ENCODE results near the gene DDX10.

DDX10 gene

GRCh38 chr11:108836541-108836940 is 171.7 kb downstream of the DDX10 start:
- no peak for DNase-seq

GRCh38 chr11:108838102-108838791 is 173.4 kb downstream of the DDX10 start:
- no peak for DNase-seq

DNA sequence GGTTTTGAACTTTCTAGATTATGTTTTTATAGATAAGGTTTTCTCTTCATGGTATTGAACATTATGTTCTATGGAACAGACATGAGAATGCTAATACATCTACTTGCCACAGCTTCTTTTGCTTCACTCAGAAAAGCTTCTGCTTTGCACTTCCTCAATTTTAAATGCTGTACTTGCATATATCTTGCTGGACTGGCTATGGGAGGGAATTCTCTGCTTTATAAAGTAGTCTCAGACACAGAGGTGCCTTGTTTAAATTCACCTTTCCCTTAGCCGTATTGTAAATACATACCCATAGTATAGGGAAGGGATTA is 173.9 kb downstream of the DDX10 start:
- DNase-seq = no peak

- no peak for DNase-seq
Observed at GRCh38 chr11:108846009-108846408, 181.1 kb downstream of the DDX10 start.

DNA sequence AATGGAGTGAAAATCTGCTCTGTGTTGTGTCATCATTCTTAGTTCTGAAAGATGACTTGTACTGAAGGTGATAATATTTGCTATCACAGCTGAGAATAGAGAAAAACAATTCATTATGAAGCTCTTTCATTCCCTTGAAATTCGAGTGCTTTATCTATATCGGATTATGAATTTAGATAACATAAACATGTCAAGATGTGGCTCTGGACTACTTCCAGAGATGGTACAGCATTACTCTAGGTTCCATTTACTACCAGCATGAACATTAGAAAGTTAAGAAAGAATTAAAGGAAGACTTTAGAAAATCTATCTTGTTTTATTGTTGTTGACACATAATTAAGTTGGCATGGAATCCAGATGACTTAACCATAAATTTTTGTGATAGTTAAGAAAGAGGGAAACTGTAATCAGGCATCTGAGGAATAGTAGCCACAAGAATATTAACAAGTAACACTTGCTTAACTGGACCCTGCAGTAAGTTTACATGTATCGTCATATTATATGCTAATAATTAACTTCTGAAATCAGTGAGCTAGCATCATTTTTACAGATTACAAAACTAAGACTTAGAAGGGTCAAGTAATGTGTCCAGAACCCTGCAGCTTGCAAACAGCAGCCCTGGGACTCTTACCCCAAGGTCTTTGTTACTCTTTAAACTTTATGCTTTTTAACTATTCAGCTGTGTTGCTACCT is 182.6 kb downstream of the DDX10 start:
- DNase-seq = no peak

DNA sequence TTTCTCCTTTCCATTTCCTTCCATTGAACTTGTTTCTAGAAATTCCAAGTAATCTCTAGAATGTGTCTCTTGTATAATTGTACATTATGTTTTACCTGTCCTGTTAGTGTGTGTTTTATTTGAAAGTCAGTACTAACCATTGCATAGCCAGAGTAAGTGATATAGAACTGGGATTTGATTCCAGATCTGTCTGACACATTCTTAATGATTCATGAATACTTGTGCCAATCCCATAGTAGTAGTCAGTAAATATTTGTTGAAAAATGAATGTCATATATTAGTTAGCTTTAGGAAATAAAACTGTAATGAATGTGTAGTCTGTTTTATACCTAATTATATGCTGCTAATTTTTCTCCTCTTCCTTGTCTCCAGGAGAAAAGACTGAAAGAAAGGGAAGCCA is 186.9 kb downstream of the DDX10 start:
- no peak for DNase-seq

DNA sequence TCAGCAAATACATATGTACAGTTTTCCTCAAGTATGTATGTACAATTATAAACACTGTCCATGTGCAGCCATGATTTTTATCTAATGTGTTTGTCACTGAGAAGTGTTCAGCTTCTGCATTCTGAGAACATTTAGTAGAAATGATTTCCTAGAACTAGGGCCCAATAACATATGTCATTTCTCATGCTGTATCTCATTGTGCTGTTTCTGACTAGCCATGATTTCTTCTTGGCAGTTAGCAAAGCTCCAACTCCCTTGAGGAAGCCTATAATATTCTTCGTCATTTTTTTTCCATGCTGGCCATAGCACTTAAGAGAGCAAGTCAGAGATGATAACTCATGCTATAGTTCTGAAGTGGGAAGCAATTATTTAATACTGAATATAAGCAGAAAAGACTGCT is 187.8 kb downstream of the DDX10 start:
- DNase-seq = no peak

DNA sequence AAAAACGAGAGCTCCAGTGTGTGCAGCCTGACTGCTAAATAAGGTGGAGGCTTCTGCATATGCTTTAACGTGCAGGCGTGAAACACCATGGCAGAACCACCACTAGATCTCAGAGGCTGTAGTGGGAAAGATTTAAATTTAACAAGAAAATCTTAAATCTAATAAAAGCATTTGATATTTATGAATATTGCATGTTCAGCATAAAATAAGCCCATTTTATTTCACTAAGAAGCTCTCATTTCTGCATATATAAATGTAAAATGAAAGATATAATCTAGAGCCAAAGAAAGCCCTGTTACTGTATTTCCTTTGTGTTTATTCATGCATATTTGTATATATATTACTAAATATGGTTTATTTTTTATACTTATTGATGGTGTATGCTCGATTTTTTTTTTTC is 188.3 kb downstream of the DDX10 start:
- DNase-seq = no peak

GRCh38 chr11:108853864-108854263 is 189.0 kb downstream of the DDX10 start:
- no peak for DNase-seq

DNA sequence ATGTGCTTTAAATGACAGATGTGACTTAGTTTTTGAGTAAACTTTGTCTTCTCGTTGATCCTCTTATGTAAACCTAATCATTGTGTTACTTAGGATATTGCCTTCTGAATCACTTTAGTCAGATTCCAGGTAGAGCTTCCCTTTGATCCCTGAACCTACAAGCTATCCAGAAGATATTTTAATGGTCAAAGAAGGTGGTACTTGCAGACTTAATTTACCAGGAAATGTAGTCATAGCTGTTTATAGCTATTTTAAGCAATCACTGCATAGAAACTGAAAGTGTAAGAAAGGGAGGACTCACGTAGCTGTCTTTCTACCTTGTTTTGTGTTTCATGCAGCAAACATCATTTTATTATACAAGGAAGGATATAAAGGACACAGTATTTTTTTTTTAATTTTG is 189.5 kb downstream of the DDX10 start:
- no peak for DNase-seq

- DNase-seq = no peak
Observed at GRCh38 chr11:108857382-108857781, 192.5 kb downstream of the DDX10 start.

GRCh38 chr11:108858622-108859021 is 193.8 kb downstream of the DDX10 start:
- no peak for DNase-seq

- DNase-seq = no peak
Observed at GRCh38 chr11:108859510-108859909, 194.6 kb downstream of the DDX10 start.

- DNase-seq = no peak
Observed at GRCh38 chr11:108863528-108863927, 198.7 kb downstream of the DDX10 start.

GRCh38 chr11:108865406-108865805 is 200.5 kb downstream of the DDX10 start:
- no peak for DNase-seq

- DNase-seq = no peak
Observed at GRCh38 chr11:108866781-108867180, 201.9 kb downstream of the DDX10 start.

GRCh38 chr11:108870373-108871020 is 205.6 kb downstream of the DDX10 start:
- DNase-seq = no peak

- DNase-seq = no peak
Observed at GRCh38 chr11:108871152-108871551, 206.3 kb downstream of the DDX10 start.

DNA sequence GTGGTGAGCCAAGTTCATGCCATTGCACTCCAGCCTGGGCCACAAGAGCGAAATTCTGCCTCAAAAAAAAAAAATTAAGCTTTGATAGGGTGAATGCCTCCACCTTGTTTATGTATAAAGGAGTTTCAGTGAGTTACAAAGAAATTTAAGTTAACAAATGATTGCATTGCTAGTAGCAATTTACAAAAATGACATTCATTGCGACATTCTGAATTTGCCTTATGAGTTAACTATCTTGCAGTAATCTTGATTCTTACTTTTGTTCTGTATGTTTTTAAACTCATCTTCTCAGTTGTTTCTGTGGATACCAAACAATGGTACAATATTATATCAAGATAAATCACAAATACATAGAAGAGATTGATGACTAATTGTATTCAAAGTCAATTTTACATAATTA is 207.0 kb downstream of the DDX10 start:
- no peak for DNase-seq

GRCh38 chr11:108872781-108873291 is 208.0 kb downstream of the DDX10 start:
- DNase-seq = no peak

DNA sequence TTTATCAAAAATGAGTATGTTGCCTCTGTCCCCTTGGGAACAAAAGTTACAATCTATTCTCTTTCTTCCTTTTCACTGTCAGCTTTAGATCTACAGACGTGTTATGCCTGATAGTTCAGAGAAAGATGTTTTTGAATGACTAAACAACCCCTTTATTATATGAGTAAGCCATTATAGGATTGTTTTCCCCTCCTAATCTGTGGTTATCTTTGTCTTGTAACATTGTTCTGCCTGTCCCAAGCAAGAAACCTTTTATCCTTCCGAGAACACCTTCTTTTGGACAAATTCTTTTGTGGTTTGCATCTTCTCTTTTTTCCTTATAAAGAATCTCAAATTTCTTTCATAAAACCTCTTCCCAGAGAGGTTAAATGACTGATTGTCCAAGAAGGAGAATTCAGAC is 208.4 kb downstream of the DDX10 start:
- DNase-seq = no peak

GRCh38 chr11:108873941-108874340 is 209.1 kb downstream of the DDX10 start:
- DNase-seq = no peak

- no peak for DNase-seq
Observed at GRCh38 chr11:108875134-108875533, 210.3 kb downstream of the DDX10 start.

- no peak for DNase-seq
Observed at GRCh38 chr11:108877178-108877577, 212.3 kb downstream of the DDX10 start.

Measured in activated CD4-positive, alpha-beta T cell treated with anti-CD3 and anti-CD28 coated beads for 1 hour (primary cell).